HEK293 (cell line): ENCODE results near the gene SOS2.

Source experiments
- ATF2 ChIP-seq: fragments of 450-650 bp; formaldehyde crosslinking; IDR thresholded peaks from 2 replicates; pipeline ENCODE4 v1.5.1; 2016; ENCODE audit warnings: missing biosample characterization, missing genetic modification characterization, low read depth
- CTCF ChIP-seq: fragments of 450-650 bp; formaldehyde crosslinking; IDR thresholded peaks from 2 replicates; pipeline ENCODE4 v1.5.1; 2016; ENCODE audit warnings: missing biosample characterization, missing genetic modification characterization
- KLF16 ChIP-seq: fragments of 450-650 bp; formaldehyde crosslinking; IDR thresholded peaks from 2 replicates; pipeline ENCODE4 v1.5.1; 2017; ENCODE audit warnings: missing biosample characterization, missing genetic modification characterization
- KLF17 ChIP-seq: fragments of 450-650 bp; formaldehyde crosslinking; IDR thresholded peaks from 2 replicates; pipeline ENCODE4 v1.5.1; 2016; ENCODE audit warnings: missing biosample characterization, missing genetic modification characterization
- ZFP69B ChIP-seq: fragments of 450-650 bp; formaldehyde crosslinking; IDR thresholded peaks from 2 replicates; pipeline ENCODE4 v1.5.1; 2016; ENCODE audit warnings: missing biosample characterization, missing genetic modification characterization
- ZNF132 ChIP-seq: fragments of 450-650 bp; formaldehyde crosslinking; IDR thresholded peaks from 2 replicates; pipeline ENCODE4 v1.5.1; 2017; ENCODE audit warnings: missing biosample characterization, missing genetic modification characterization, borderline replicate concordance
- ZNF202 ChIP-seq: fragments of 450-650 bp; formaldehyde crosslinking; IDR thresholded peaks from 2 replicates; pipeline ENCODE4 v1.5.1; 2016; ENCODE audit warnings: missing biosample characterization, missing genetic modification characterization, borderline replicate concordance
- ZNF324 ChIP-seq: fragments of 450-650 bp; formaldehyde crosslinking; IDR thresholded peaks from 2 replicates; pipeline ENCODE4 v1.5.1; 2016; ENCODE audit warnings: missing biosample characterization, missing genetic modification characterization
- ZNF335 ChIP-seq: fragments of 450-650 bp; formaldehyde crosslinking; conservative IDR thresholded peaks from 2 replicates; pipeline ENCODE4 v1.5.1; 2016; ENCODE audit warnings: missing biosample characterization, missing genetic modification characterization
- ZNF362 ChIP-seq: fragments of 450-650 bp; formaldehyde crosslinking; IDR thresholded peaks from 2 replicates; pipeline ENCODE4 v1.5.1; 2016; ENCODE audit warnings: missing biosample characterization, missing genetic modification characterization
- ZNF660 ChIP-seq: fragments of 450-650 bp; IDR thresholded peaks from 2 replicates; pipeline ENCODE4 v1.5.1; 2018; ENCODE audit warnings: missing biosample characterization, mild to moderate bottlenecking, missing genetic modification characterization
- ZNF747 ChIP-seq: fragments of 450-650 bp; formaldehyde crosslinking; IDR thresholded peaks from 2 replicates; pipeline ENCODE4 v1.5.1; 2016; ENCODE audit warnings: missing biosample characterization, missing genetic modification characterization
- ZNF843 ChIP-seq: fragments of 450-650 bp; formaldehyde crosslinking; IDR thresholded peaks from 2 replicates; pipeline ENCODE4 v1.5.1; 2016; ENCODE audit warnings: missing biosample characterization, missing genetic modification characterization

GRCh38 chr14:50082308-50082742 lies 149.1 kb downstream of the SOS2 start:
- TF ChIP-seq ATF2 (tag by site-specific recombination) (no peak), ZNF132 (no peak), CTCF (tag by site-specific recombination) (no peak), KLF16 (tag by site-specific recombination) (no peak), ZNF324 (tag by site-specific recombination) (no peak), ZNF843 (tag by site-specific recombination) (no peak), ZNF747 (tag by site-specific recombination) (no peak), ZNF335 (tag by site-specific recombination) (no peak), ZNF202 (tag by site-specific recombination) (no peak), ZFP69B (tag by site-specific recombination) (no peak), KLF17 (tag by site-specific recombination) (no peak), ZNF362 (tag by site-specific recombination) (no peak), ZNF660 (tag by site-specific recombination) (no peak)
